ENCODE data around the gene SLC17A9. TPM values are rescaled to one million over a fixed set of nuclear protein-coding genes. Genes with fewer than 3 reads are reported as not detected.

The SLC17A9 gene
- total and polyA plus RNA-seq, 10 of the 15 experiments (the other 5 are each of a cell fraction or from before 2014, with no cell fraction given), result 0.72 to 74.1 (median 29.4) TPM

DNA sequence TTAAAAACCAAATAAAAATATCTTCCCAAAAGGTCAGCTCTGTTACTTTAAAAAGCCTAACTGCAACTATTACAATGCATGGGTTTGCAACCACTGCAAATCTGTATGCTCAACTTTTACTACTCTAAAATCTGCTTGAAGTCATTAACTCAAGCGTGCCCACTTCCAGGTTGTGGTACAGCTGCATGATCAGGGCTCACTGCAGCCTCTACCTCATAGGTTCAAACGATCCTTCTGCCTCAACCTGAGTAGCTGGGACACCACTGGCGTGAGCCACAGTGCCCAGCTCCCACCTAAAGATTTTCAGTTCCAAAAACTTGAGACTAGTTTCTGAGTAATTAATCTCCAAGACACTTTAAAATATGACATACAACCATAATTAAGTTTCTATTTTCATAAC is 34.4 kb upstream of the SLC17A9 start (continued):
- TF ChIP-seq CBX5 (IDR thresholded peaks at IDR 0.05; ENCODE audit: low read depth) (no peak), TCF7 (IDR thresholded peaks at IDR 0.05; ENCODE audit: borderline replicate concordance) (peak; percentile 93), ZNF207 (IDR thresholded peaks at IDR 0.05; ENCODE audit: borderline replicate concordance) (no peak)

DNA sequence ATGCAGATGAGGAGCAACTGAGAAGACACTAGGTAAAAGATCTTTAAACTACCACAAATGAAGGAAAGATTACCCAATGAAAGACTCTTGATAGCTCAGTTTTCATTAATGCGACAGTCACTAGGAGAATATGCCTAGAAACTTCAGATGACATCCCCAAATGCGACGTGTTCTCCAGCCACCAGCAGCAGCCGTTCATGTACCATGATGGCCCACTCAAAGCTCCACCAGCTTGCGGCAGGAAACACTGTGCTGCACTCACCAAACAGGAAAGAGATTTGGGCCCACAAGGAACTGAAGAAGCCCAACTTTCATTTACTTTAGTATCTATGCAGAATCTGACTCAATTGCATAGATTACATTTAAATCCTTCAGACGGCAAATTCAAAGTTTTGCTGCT is 33.7 kb upstream of the SLC17A9 start:
- intact Hi-C loops (cut with micrococcal nuclease; ENCODE audit: unreplicated experiment), result loop anchor here (2.0 kb wide), 1 partner anchor 18 kb away; no protein-coding TSS in a partner anchor
- peaks cover 99% of the 10 kb centered on the region for H3K79me2 ChIP-seq (ENCODE audit: control insufficient read depth, insufficient read depth, low read length)
- peak overlapping the region; percentile 31; the same call in 1 of the 2 replicates for H3K4me3 ChIP-seq
- H3K36me3 ChIP-seq (ENCODE audit: control insufficient read depth in 2 of 2, insufficient read depth in 2 of 2, low read length in 1 of 2), result peaks cover 0 to 2% of the 10 kb centered on the region in 2 experiments; a peak in 3 of 4 replicates
- H3K9me3 ChIP-seq (replicated peaks; ENCODE audit: control insufficient read depth, insufficient read depth, low read length), result no peaks in the 10 kb centered on the region
- H2AFZ ChIP-seq (ENCODE audit: control insufficient read depth, low read depth, low read length), result no peak overlapping the region
- SMC1A ChIA-PET (ENCODE audit: uncharacterized antibody, unreplicated experiment), result interaction anchor here (1.2 to 3.8 kb wide), 9 partner anchors 9 to 90 kb away, joined by 3 to 21 read pairs (median 8); partner anchors contain the start of genes GID8 and SLC17A9
- POLR2A ChIA-PET, result interaction anchor here (0.7 to 3.1 kb wide), 9 partner anchors 9 to 806 kb away, joined by 3 to 15 read pairs (median 5); partner anchors contain the start of genes GID8 and SLC17A9
- DNase-seq (ENCODE audit: low read depth, low spot score) (no peak), ATAC-seq (peak; percentile 68), FAIRE-seq (peak; percentile 47)
- no peaks in the 10 kb centered on the region for H3K27me3 ChIP-seq (replicated peaks in 1 of 2; ENCODE audit: control insufficient read depth in 2 of 2, insufficient read depth in 2 of 2, low read length in 1 of 2)
- in situ Hi-C loops (cut with MboI), result no loop called here
- RAD21 ChIA-PET (ENCODE audit: unreplicated experiment), result interaction anchor here (0.8 to 1.7 kb wide), 7 partner anchors 11 to 96 kb away, joined by 4 to 8 read pairs (median 4); no protein-coding TSS in a partner anchor
- TF ChIP-seq RB1 (IDR thresholded peaks at IDR 0.05; ENCODE audit: borderline replicate concordance) (no peak), ETV6 (conservative IDR thresholded peaks at IDR 0.05 in 1 of 2, IDR thresholded peaks at IDR 0.05 in 1 of 2; ENCODE audit: borderline replicate concordance in 1 of 2, low read depth in 1 of 2) (0 out of 4 replicates have a peak, but pooled peaks of 1 of the 2 experiments have one; percentile 24), SPI1 (IDR thresholded peaks at IDR 0.05; ENCODE audit: borderline replicate concordance, insufficient read depth, low read depth, low read length) (peak; percentile 11; the same call in 1 of the 2 replicates), RUNX3 (IDR thresholded peaks at IDR 0.05; ENCODE audit: low read length) (peak; percentile 36; the same call in 1 of the 2 replicates)
- no peak overlapping the region for H3K9ac ChIP-seq (ENCODE audit: control insufficient read depth, insufficient read depth, low read length)
- H3K27ac ChIP-seq (ENCODE audit: control insufficient read depth, insufficient read depth), result peak overlapping the region; percentile 61
- CTCF ChIA-PET, result interaction anchor here (0.6 to 12.5 kb wide), 12 partner anchors 11 to 992 kb away, joined by 3 to 92 read pairs (median 4); partner anchors contain the start of gene GID8
- H3K4me1 ChIP-seq (ENCODE audit: control insufficient read depth, insufficient read depth, low read length), result peaks cover 52% of the 10 kb centered on the region
- H4K20me1 ChIP-seq (ENCODE audit: control insufficient read depth, insufficient read depth), result peaks cover 25% of the 10 kb centered on the region
- no TSS peak for BruUV-seq (replicated peaks)
- WGBS (ENCODE audit: insufficient coverage, insufficient replicate concordance, low lambda C conversion rate, missing lambda C conversion rate), result 0% methylated on average over 6 of the region's 6 CpGs
- peak overlapping the region; percentile 19 for H3K4me2 ChIP-seq (ENCODE audit: control insufficient read depth, insufficient read depth)
